ENCODE data around the gene ECT2L.

DNA sequence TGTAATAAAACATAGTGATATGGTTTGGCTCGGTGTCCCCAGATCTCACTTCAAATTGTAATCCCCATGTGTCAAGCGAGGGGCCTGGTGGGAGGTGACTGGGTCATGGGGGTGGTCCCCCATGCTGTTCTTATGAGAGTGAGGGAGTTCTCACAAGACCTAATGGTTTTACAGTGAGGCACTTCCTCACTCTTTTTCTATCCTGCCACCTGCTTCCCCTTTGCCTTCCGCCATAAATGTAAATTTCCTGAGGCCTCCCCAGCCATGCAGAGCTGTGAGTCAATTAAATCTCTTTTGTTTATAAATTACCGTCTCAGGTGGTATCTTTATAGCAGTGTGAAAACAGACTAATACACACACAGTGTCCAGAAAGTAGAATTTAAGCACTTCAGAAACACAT, 113.6 kb downstream of the ECT2L start:
- TF ChIP-seq, protein P1, sequence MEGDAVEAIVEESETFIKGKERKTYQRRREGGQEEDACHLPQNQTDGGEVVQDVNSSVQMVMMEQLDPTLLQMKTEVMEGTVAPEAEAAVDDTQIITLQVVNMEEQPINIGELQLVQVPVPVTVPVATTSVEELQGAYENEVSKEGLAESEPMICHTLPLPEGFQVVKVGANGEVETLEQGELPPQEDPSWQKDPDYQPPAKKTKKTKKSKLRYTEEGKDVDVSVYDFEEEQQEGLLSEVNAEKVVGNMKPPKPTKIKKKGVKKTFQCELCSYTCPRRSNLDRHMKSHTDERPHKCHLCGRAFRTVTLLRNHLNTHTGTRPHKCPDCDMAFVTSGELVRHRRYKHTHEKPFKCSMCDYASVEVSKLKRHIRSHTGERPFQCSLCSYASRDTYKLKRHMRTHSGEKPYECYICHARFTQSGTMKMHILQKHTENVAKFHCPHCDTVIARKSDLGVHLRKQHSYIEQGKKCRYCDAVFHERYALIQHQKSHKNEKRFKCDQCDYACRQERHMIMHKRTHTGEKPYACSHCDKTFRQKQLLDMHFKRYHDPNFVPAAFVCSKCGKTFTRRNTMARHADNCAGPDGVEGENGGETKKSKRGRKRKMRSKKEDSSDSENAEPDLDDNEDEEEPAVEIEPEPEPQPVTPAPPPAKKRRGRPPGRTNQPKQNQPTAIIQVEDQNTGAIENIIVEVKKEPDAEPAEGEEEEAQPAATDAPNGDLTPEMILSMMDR (IDR thresholded peaks at IDR 0.05; ENCODE audit: insufficient read depth, low read depth, low read length) = no peak
- TF ChIP-seq EZH2 (IDR thresholded peaks at IDR 0.05; ENCODE audit: insufficient read depth, low read length) = no peak
